ENCODE measurements around the gene SF3B2.

The SF3B2 gene

DNA sequence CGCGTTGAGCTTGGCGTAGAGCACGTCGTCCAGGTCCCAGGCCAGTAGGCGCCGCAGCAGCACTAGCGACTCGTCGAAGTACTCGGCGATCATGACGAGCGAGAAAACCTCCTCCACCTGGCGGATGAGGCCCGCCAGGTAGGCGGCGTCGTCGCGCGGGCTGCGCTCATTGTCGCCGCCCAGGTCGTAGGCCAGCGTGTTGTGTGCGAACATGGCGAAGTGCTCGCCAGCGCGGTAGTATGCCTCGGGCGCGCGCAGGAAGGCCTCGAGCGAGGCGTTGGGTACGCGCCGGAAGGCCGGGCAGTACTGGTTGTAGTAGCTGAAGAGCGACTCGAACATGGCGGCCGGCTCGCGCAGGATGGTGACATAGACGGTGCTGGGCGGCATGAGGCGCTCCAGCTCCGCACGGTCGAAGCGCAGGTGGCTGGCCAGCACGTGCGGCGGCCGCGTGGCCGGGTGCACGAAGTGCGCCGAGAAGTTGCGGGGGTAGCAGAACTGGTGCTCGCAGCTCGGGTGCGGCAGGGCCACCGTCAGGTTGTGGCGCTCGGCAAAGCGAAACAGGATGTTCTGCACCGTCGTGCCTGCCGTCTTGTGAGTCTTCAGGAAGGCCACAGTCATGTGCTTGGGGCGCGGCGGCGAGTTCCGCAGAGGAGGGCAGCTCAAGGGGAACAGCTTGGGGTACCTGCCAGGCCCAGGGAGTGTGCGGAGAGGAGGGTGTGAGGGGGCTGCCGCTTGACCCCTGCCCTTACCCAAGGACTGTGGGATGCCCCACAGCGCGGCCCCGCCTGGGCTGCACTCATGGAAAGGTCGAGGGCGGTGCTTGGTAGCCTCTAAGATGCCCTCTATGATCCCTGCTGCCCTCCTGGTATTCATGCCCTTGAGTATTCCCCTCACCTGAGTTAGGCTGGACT, 8.9 kb upstream of the SF3B2 start:
- no peak for DNase-seq (ENCODE audit: low read depth, low spot score)
- Histone ChIP-seq H3K9ac (ENCODE audit: insufficient read length) (no peak overlapping the region), H3K27ac (no peak overlapping the region), H3K36me3 (ENCODE audit: insufficient read depth, low read length) (no peaks in the 10 kb centered on the region), H3K4me3 (no peak overlapping the region), H3K9me3 (ENCODE audit: low read depth, low read length) (no peaks in the 10 kb centered on the region)
- TF ChIP-seq EZH2 (IDR thresholded peaks at IDR 0.05) (no peak), FOXP2 (optimal IDR thresholded peaks at IDR 0.05; ENCODE audit: control extremely low read depth, extremely low read length, insufficient read depth) (no peak), POLR2AphosphoS5 (IDR thresholded peaks at IDR 0.05; ENCODE audit: borderline replicate concordance, low read depth, low read length) (no peak)

GRCh38 chr11:66044757-66045156, 7.4 kb upstream of the SF3B2 start:
- no peak for DNase-seq (ENCODE audit: low read depth, low spot score)
- Histone ChIP-seq H3K27ac (no peak overlapping the region), H3K4me3 (peak overlapping the region; percentile 33; the same call in 1 of the 2 replicates)

GRCh38 chr11:66045177-66045639, 7.0 kb upstream of the SF3B2 start:
- TF ChIP-seq POLR2AphosphoS5 (IDR thresholded peaks at IDR 0.05; ENCODE audit: borderline replicate concordance, low read depth, low read length): no peak
- no peak for TF ChIP-seq FOXP2 (optimal IDR thresholded peaks at IDR 0.05; ENCODE audit: control extremely low read depth, extremely low read length, insufficient read depth)
- TF ChIP-seq EZH2 (IDR thresholded peaks at IDR 0.05): no peak
- Histone ChIP-seq H3K4me3 (peak overlapping the region; percentile 33; the same call in 1 of the 2 replicates), H3K9me3 (ENCODE audit: low read depth, low read length) (no peaks in the 10 kb centered on the region), H3K36me3 (ENCODE audit: insufficient read depth, low read length) (no peaks in the 10 kb centered on the region), H3K27ac (no peak overlapping the region), H3K9ac (ENCODE audit: insufficient read length) (no peak overlapping the region)
- peak; percentile 50 for DNase-seq (ENCODE audit: low read depth, low spot score)

More at GRCh38 chr11:66044757-66045156, 7.4 kb upstream of the SF3B2 start:
- no peaks in the 10 kb centered on the region for H3K36me3 ChIP-seq (ENCODE audit: insufficient read depth, low read length)
- TF ChIP-seq FOXP2 (optimal IDR thresholded peaks at IDR 0.05; ENCODE audit: control extremely low read depth, extremely low read length, insufficient read depth): no peak
- no peak for TF ChIP-seq POLR2AphosphoS5 (IDR thresholded peaks at IDR 0.05; ENCODE audit: borderline replicate concordance, low read depth, low read length)
- no peak for TF ChIP-seq EZH2 (IDR thresholded peaks at IDR 0.05)
- H3K9me3 ChIP-seq (ENCODE audit: low read depth, low read length): no peaks in the 10 kb centered on the region
- H3K9ac ChIP-seq (ENCODE audit: insufficient read length): no peak overlapping the region

DNA sequence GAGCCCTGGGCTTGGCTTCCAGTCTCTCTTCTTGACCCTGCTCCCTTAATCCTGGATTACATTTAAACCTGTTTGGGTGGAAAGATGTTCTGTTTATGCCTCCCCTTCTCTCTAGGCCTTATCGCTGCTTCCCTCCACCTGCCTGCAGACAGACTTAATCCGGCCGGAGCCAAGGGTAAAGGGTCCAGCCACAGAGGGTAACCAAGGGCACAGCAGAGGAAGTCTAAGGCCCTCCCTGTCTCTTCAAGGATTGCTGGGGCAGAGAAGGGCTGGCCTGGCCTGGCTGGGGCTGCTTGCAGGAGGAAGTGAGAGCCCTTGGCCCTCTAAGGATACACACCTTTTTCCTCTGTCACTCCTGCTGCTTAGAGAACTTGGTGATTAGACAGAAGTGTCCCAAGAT, 5.3 kb upstream of the SF3B2 start:
- Histone ChIP-seq H3K27ac (no peak overlapping the region), H3K9me3 (ENCODE audit: low read depth, low read length) (no peaks in the 10 kb centered on the region), H3K36me3 (ENCODE audit: insufficient read depth, low read length) (no peaks in the 10 kb centered on the region), H3K9ac (ENCODE audit: insufficient read length) (no peak overlapping the region), H3K4me3 (no peak overlapping the region)
- no peak for DNase-seq (ENCODE audit: low read depth, low spot score)
- TF ChIP-seq EZH2 (IDR thresholded peaks at IDR 0.05) (no peak), POLR2AphosphoS5 (IDR thresholded peaks at IDR 0.05; ENCODE audit: borderline replicate concordance, low read depth, low read length) (no peak), FOXP2 (optimal IDR thresholded peaks at IDR 0.05; ENCODE audit: control extremely low read depth, extremely low read length, insufficient read depth) (no peak)

GRCh38 chr11:66047541-66048365, 4.4 kb upstream of the SF3B2 start:
- no peak for DNase-seq (ENCODE audit: low read depth, low spot score)
- no peaks in the 10 kb centered on the region for H3K9me3 ChIP-seq (ENCODE audit: low read depth, low read length)
- H3K9ac ChIP-seq (ENCODE audit: insufficient read length): no peak overlapping the region
- no peak overlapping the region for H3K27ac ChIP-seq
- TF ChIP-seq POLR2AphosphoS5 (IDR thresholded peaks at IDR 0.05; ENCODE audit: borderline replicate concordance, low read depth, low read length) (no peak), FOXP2 (optimal IDR thresholded peaks at IDR 0.05; ENCODE audit: control extremely low read depth, extremely low read length, insufficient read depth) (no peak), EZH2 (IDR thresholded peaks at IDR 0.05) (no peak)
- no peaks in the 10 kb centered on the region for H3K36me3 ChIP-seq (ENCODE audit: insufficient read depth, low read length)
- H3K4me3 ChIP-seq: no peak overlapping the region

DNA sequence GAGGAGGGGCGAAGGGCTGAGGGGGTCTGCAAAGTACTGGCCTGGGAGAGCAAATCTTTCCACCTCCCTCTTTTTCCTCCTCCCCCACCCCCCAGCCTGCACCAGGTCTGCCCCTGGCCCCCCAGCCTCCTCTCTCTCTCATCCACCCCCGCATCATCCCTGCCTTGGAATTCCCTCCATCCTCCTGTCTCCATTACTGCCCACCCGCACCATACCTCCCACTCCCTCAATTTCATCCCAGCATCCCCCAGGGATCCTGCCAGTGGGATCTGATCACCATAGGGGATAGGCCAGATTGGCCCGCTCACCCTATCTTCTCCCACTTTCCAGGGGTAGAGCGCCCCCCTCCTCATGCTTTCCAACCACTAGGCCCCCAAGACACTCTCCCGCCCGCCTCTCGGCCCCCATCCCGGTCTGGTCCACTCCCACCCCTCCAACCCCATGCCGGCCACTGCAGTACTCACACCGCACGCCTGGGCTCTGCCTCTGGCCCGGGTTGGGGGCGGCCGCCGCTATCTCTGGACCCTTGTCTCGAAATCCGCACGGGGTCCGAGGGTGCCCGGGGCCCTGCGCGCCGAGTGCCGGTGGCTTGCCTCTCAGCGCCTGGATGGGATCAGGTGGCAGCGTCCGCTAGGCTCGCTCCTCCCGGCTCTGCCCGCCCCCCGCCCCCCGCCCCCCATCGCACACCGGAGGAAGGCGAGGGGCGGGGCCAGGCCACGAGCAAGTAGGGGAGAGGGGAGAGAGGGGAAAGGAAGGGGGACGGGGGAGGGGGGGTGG, 3.4 kb upstream of the SF3B2 start, which contains the start of gene GAL3ST3:
Gene GAL3ST3 (minus strand): TSS at position 615 of the 777 bp plus-strand sequence. CDS start 3,746 bp downstream, outside the sequence.
- H3K9ac ChIP-seq (ENCODE audit: insufficient read length): no peak within 1 kb of the TSS
- H3K4me3 ChIP-seq: no peak within 1 kb of the TSS
- H3K27ac ChIP-seq: no peak within 1 kb of the TSS
- no peaks in the 10 kb centered on the region for H3K9me3 ChIP-seq (ENCODE audit: low read depth, low read length)
- peaks cover 5% of the 10 kb centered on the region; the same call in 1 of the 2 replicates for H3K36me3 ChIP-seq (ENCODE audit: insufficient read depth, low read length)
- no peak for TF ChIP-seq FOXP2 (optimal IDR thresholded peaks at IDR 0.05; ENCODE audit: control extremely low read depth, extremely low read length, insufficient read depth)
- no peak for TF ChIP-seq EZH2 (IDR thresholded peaks at IDR 0.05)
- TF ChIP-seq POLR2AphosphoS5 (IDR thresholded peaks at IDR 0.05; ENCODE audit: borderline replicate concordance, low read depth, low read length): no peak
- DNase-seq (ENCODE audit: low read depth, low spot score): no peak

GRCh38 chr11:66050581-66051231, 1.5 kb upstream of the SF3B2 start:
- Histone ChIP-seq H3K9ac (ENCODE audit: insufficient read length) (peak overlapping the region; percentile 91), H3K36me3 (ENCODE audit: insufficient read depth, low read length) (peaks cover 22% of the 10 kb centered on the region), H3K9me3 (ENCODE audit: low read depth, low read length) (no peaks in the 10 kb centered on the region), H3K4me3 (peak overlapping the region; percentile 98; the same call in 1 of the 2 replicates), H3K27ac (peak overlapping the region; percentile 92)
- TF ChIP-seq EZH2 (IDR thresholded peaks at IDR 0.05): no peak
- TF ChIP-seq POLR2AphosphoS5 (IDR thresholded peaks at IDR 0.05; ENCODE audit: borderline replicate concordance, low read depth, low read length): no peak
- TF ChIP-seq FOXP2 (optimal IDR thresholded peaks at IDR 0.05; ENCODE audit: control extremely low read depth, extremely low read length, insufficient read depth): no peak
- DNase-seq (ENCODE audit: low read depth, low spot score): no peak

Data from SK-N-MC (cell line).